MM.1S (cell line): ENCODE data around the gene CLIC1.

ENCODE experiments used
- DNase-seq: peaks from one replicate; pipeline ENCODE4 v3.0.0-alpha.2; 2015
- H2AFZ ChIP-seq: fragments of 300-600 bp; sonication (generic); 2 replicates; pipeline ENCODE4 v1.6.0; 2016; ENCODE audit warnings: antibody characterized with exemption, low read length
- H3F3A ChIP-seq: fragments of 300-600 bp; sonication (generic); 2 replicates; pipeline ENCODE4 v1.6.1; 2016; ENCODE audit warnings: mild to moderate bottlenecking, antibody characterized with exemption, low read length, moderate library complexity, mixed read lengths; ENCODE audit not compliant: insufficient read depth
- H3K27ac ChIP-seq: fragments of 300-600 bp; sonication (generic); 2 replicates; pipeline ENCODE4 v1.5.1; 2016; ENCODE audit warnings: mild to moderate bottlenecking, low read length
- H3K27me3 ChIP-seq: fragments of 300-600 bp; sonication (generic); replicated peaks from 2 replicates; pipeline ENCODE4 v1.6.0; 2016; ENCODE audit warnings: low read length; ENCODE audit not compliant: insufficient read depth
- H3K36me3 ChIP-seq: fragments of 300-600 bp; sonication (generic); replicated peaks from 2 replicates; pipeline ENCODE4 v1.6.1; 2016; ENCODE audit warnings: mild to moderate bottlenecking, low read length, mixed read lengths; ENCODE audit not compliant: insufficient read depth
- H3K4me1 ChIP-seq: fragments of 300-600 bp; sonication (generic); 2 replicates; pipeline ENCODE4 v1.6.1; 2016; ENCODE audit warnings: low read length, mixed read lengths
- H3K4me2 ChIP-seq: fragments of 300-600 bp; sonication (generic); 2 replicates; pipeline ENCODE4 v1.6.0; 2016; ENCODE audit warnings: low read depth, low read length
- H3K4me3 ChIP-seq: fragments of 300-600 bp; sonication (generic); 2 replicates; pipeline ENCODE4 v1.5.1; 2016; ENCODE audit warnings: low read length, mixed read lengths
- H3K79me2 ChIP-seq: fragments of 300-600 bp; sonication (generic); 2 replicates; pipeline ENCODE4 v1.6.1; 2016; ENCODE audit warnings: mixed run types, low read length, mixed read lengths
- H3K9ac ChIP-seq: fragments of 300-600 bp; sonication (generic); 2 replicates; pipeline ENCODE4 v1.6.1; 2016; ENCODE audit warnings: low read length, mixed read lengths
- H3K9me2 ChIP-seq: fragments of 300-600 bp; sonication (generic); replicated peaks from 2 replicates; pipeline ENCODE4 v1.6.1; 2016; ENCODE audit warnings: mild to moderate bottlenecking, low read length, mixed read lengths; ENCODE audit not compliant: insufficient read depth
- H3K9me3 ChIP-seq: fragments of 300-600 bp; sonication (generic); replicated peaks from 2 replicates; pipeline ENCODE4 v1.6.1; 2016; ENCODE audit warnings: mild to moderate bottlenecking, low read length, mixed read lengths; ENCODE audit not compliant: insufficient read depth
- H4K20me1 ChIP-seq: fragments of 300-600 bp; sonication (generic); 2 replicates; pipeline ENCODE4 v1.6.1; 2016; ENCODE audit warnings: mild to moderate bottlenecking, low read length, moderate library complexity, mixed read lengths; ENCODE audit not compliant: insufficient read depth
- EZH2 ChIP-seq: fragments of 300-600 bp; sonication (generic); optimal IDR thresholded peaks from 2 replicates; pipeline ENCODE3; 2017; ENCODE audit warnings: low read depth, mild to moderate bottlenecking, antibody characterized with exemption, low read length, mixed read lengths
- EZH2phosphoT487 ChIP-seq: fragments of 300-600 bp; sonication (generic); IDR thresholded peaks from 2 replicates; pipeline ENCODE4 v1.6.1; 2018; ENCODE audit warnings: antibody characterized with exemption, low read length
- TF ChIP-seq, protein P1 (sequence below): fragments of 300-600 bp; sonication (generic); IDR thresholded peaks from 2 replicates; pipeline ENCODE4 v1.5.1; 2016; ENCODE audit warnings: antibody characterized with exemption, low read length, mixed read lengths

The CLIC1 gene

DNA sequence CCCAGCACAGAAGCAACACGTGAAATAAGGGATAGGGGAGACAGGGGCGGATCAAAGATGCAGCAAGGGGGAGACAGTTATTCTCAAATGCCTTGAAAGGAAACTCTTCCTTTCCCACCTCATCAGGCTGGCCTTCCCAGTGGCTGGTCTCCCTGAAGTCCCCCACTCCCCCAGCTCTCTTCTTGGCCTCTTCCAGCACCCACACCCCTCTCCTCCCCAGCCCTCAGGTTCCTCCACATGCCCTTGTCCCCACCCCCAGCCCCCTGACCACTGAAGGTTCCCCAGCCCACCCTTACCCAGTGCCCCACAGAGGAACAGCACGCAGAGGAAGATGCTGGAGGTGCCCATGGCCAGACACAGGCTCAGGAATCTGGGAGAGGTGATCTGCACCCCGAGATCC is 22.9 kb downstream of the CLIC1 start:
- DNase-seq: no peak
- H4K20me1 ChIP-seq: no peaks in the 10 kb centered on the region
- no peak overlapping the region for H3K9ac ChIP-seq
- H3K27ac ChIP-seq: no peak overlapping the region
- no peak overlapping the region for H2AFZ ChIP-seq
- no peak for TF ChIP-seq EZH2phosphoT487
- TF ChIP-seq, protein P1, sequence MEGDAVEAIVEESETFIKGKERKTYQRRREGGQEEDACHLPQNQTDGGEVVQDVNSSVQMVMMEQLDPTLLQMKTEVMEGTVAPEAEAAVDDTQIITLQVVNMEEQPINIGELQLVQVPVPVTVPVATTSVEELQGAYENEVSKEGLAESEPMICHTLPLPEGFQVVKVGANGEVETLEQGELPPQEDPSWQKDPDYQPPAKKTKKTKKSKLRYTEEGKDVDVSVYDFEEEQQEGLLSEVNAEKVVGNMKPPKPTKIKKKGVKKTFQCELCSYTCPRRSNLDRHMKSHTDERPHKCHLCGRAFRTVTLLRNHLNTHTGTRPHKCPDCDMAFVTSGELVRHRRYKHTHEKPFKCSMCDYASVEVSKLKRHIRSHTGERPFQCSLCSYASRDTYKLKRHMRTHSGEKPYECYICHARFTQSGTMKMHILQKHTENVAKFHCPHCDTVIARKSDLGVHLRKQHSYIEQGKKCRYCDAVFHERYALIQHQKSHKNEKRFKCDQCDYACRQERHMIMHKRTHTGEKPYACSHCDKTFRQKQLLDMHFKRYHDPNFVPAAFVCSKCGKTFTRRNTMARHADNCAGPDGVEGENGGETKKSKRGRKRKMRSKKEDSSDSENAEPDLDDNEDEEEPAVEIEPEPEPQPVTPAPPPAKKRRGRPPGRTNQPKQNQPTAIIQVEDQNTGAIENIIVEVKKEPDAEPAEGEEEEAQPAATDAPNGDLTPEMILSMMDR: no peak
- no peak for TF ChIP-seq EZH2
- no peak overlapping the region for H3K4me3 ChIP-seq
- no peaks in the 10 kb centered on the region for H3K9me2 ChIP-seq
- no peaks in the 10 kb centered on the region for H3K9me3 ChIP-seq
- no peaks in the 10 kb centered on the region for H3K79me2 ChIP-seq
- no peak overlapping the region for H3K4me2 ChIP-seq
- no peaks in the 10 kb centered on the region for H3F3A ChIP-seq
- no peaks in the 10 kb centered on the region for H3K27me3 ChIP-seq
- 0 out of 2 replicates have a peak, but pooled peaks cover 5% of the 10 kb centered on the region for H3K4me1 ChIP-seq
- H3K36me3 ChIP-seq: no peaks in the 10 kb centered on the region

DNA sequence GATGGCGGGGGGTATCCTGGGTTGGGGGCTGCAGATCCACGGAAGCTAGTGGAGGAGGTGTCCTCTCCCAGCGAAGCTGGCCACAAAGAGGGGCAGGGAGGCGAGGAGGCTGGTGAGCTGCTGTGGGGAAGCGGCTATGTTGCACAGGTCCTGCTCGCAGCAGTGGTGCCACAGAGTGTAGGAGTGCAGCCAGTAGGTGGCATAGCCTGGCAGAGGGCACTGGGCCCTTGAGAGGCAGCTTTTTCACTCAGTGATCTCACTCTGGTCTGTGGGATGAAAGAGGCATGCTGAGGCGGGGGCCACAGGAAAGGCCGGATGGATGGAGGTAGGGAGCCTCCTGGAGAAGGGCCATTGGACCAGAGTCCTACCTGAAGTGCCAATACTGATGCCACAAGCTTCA is 24.0 kb downstream of the CLIC1 start:
- H3K9me3 ChIP-seq: no peaks in the 10 kb centered on the region
- H3K4me3 ChIP-seq: no peak overlapping the region
- no peak for DNase-seq
- H3K4me1 ChIP-seq: 0 out of 2 replicates have a peak, but pooled peaks cover 5% of the 10 kb centered on the region
- H3K27ac ChIP-seq: no peak overlapping the region
- H3K79me2 ChIP-seq: no peaks in the 10 kb centered on the region
- no peaks in the 10 kb centered on the region for H3K27me3 ChIP-seq
- H4K20me1 ChIP-seq: no peaks in the 10 kb centered on the region
- no peak overlapping the region for H3K9ac ChIP-seq
- no peaks in the 10 kb centered on the region for H3K36me3 ChIP-seq
- H3F3A ChIP-seq: no peaks in the 10 kb centered on the region
- TF ChIP-seq EZH2phosphoT487: no peak
- TF ChIP-seq, protein P1: peak; percentile 35
- H3K4me2 ChIP-seq: no peak overlapping the region
- no peak overlapping the region for H2AFZ ChIP-seq
- H3K9me2 ChIP-seq: no peaks in the 10 kb centered on the region

DNA sequence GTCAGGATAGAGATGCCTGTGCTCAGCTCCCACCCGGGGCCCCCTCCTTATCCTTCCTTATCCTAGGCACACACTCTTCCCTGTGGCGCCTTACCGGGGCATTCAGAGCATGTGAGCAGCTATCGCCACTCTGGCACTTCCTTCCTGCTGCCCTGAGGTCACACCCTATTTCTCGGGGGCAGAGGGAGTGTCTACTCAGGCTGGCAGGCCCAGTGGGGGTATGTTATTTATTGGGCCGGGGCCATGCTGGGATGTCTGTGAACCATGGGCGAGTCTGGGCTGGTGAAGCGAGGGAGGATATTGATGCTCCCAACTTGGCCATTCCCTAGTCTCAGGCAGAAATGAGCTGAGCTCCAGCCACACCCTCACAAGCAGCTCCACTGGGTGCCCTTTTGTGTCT is 25.1 kb downstream of the CLIC1 start:
- DNase-seq: no peak
- no peaks in the 10 kb centered on the region for H3K79me2 ChIP-seq
- H3K9me2 ChIP-seq: no peaks in the 10 kb centered on the region
- TF ChIP-seq EZH2phosphoT487: no peak
- TF ChIP-seq, protein P1: no peak
- TF ChIP-seq EZH2: no peak
- no peak overlapping the region for H3K27ac ChIP-seq
- H4K20me1 ChIP-seq: no peaks in the 10 kb centered on the region
- H3F3A ChIP-seq: no peaks in the 10 kb centered on the region
- no peak overlapping the region for H2AFZ ChIP-seq
- no peak overlapping the region for H3K4me2 ChIP-seq
- no peaks in the 10 kb centered on the region for H3K27me3 ChIP-seq
- no peaks in the 10 kb centered on the region for H3K36me3 ChIP-seq
- H3K9ac ChIP-seq: no peak overlapping the region
- 0 out of 2 replicates have a peak, but pooled peaks cover 5% of the 10 kb centered on the region for H3K4me1 ChIP-seq
- H3K9me3 ChIP-seq: no peaks in the 10 kb centered on the region
- no peak overlapping the region for H3K4me3 ChIP-seq
